HL-60 (cell line): ENCODE data around the gene SLC38A1.

Source experiments
- CTCF ChIP-seq: IDR thresholded peaks from one replicate; pipeline ENCODE4 v1.5.1; 2011; ENCODE audit warnings: low read length, control low read depth, inconsistent platforms; ENCODE audit not compliant: insufficient read depth
- POLR2AphosphoS5 ChIP-seq: IDR thresholded peaks from 2 replicates; pipeline ENCODE4 v1.6.1; 2012; ENCODE audit warnings: low read depth
- REST ChIP-seq: IDR thresholded peaks from 2 replicates; pipeline ENCODE4 v1.6.1; 2012; ENCODE audit warnings: low read depth; ENCODE audit not compliant: insufficient replicate concordance

- TF ChIP-seq CTCF (no peak), REST (no peak), POLR2AphosphoS5 (no peak)
Measured at GRCh38 chr12:46165191-46165590, 103.7 kb downstream of the SLC38A1 start.
